CD14-positive monocyte (primary cell): ENCODE results near the gene IL17C. TPM values are rescaled to one million over a fixed set of nuclear protein-coding genes. Genes with fewer than 3 reads are reported as not detected.

Experiments used
- DNase-seq, 3 donors: peaks; one replicate each; pipeline ENCODE4 v3.0.0-alpha.2; 2011 to 2022
- H2AFZ ChIP-seq: 2 replicates; pipeline ENCODE4 v1.6.0; 2012; ENCODE audit warnings: mild to moderate bottlenecking, low read depth, low read length, inconsistent platforms; ENCODE audit not compliant: insufficient read depth, poor library complexity, severe bottlenecking
- H3K27ac ChIP-seq, 2 donors: 1 replicate in 1 of 2; 2 replicates in 1 of 2; pipeline ENCODE4 v1.5.1; 2012 to 2013; ENCODE audit warnings: low read length in 2 of 2, control low read depth in 1 of 2, inconsistent platforms in 1 of 2, low read depth in 1 of 2, mild to moderate bottlenecking in 1 of 2
- H3K27me3 ChIP-seq, 2 donors: one replicate each; pipeline versions ENCODE4 v1.6.0 to v1.6.1; 2011 to 2013; ENCODE audit warnings: low read length in 2 of 2; ENCODE audit not compliant: control insufficient read depth in 2 of 2, insufficient read depth in 2 of 2
- H3K36me3 ChIP-seq, 2 donors: replicated peaks in 1 of 2; 1 replicate in 1 of 2; 2 replicates in 1 of 2; pipeline versions ENCODE4 v1.5.1 to v1.6.1; 2012 to 2013; ENCODE audit warnings: low read length in 2 of 2, control low read depth in 1 of 2, inconsistent platforms in 1 of 2, mild to moderate bottlenecking in 1 of 2; ENCODE audit not compliant: insufficient read depth in 2 of 2, control insufficient read depth in 1 of 2
- H3K4me1 ChIP-seq, 2 donors: 1 replicate in 1 of 2; 2 replicates in 1 of 2; pipeline versions ENCODE4 v1.5.1 to v1.6.1; 2012 to 2013; ENCODE audit warnings: low read length in 2 of 2, control low read depth in 1 of 2, inconsistent platforms in 1 of 2, mild to moderate bottlenecking in 1 of 2, moderate library complexity in 1 of 2; ENCODE audit not compliant: insufficient read depth in 2 of 2, control insufficient read depth in 1 of 2
- H3K4me2 ChIP-seq: replicated peaks from 2 replicates; pipeline ENCODE3; 2012; ENCODE audit warnings: low read length, moderate library complexity, mild to moderate bottlenecking; ENCODE audit not compliant: poor library complexity, severe bottlenecking; ENCODE audit errors: extremely low read depth
- H3K4me3 ChIP-seq, 3 experiments: fragments of 200-600 bp in 1 of 3; sonication (generic) in 1 of 3; replicated peaks in 1 of 3; 1 replicate in 2 of 3; 2 replicates in 1 of 3; pipeline ENCODE4 v1.5.1; 2011 to 2013; ENCODE audit warnings: low read length in 3 of 3, mild to moderate bottlenecking in 3 of 3, control low read depth in 2 of 3, low read depth in 2 of 3, inconsistent platforms in 1 of 3, moderate library complexity in 1 of 3
- H3K79me2 ChIP-seq: 2 replicates; pipeline ENCODE4 v1.6.0; 2012; ENCODE audit warnings: mild to moderate bottlenecking, control low read depth, inconsistent platforms, low read length, moderate library complexity; ENCODE audit not compliant: insufficient read depth
- H3K9ac ChIP-seq: 2 replicates; pipeline ENCODE4 v1.6.0; 2017; ENCODE audit warnings: low read length, mild to moderate bottlenecking; ENCODE audit not compliant: insufficient read depth, poor library complexity, severe bottlenecking
- H3K9me3 ChIP-seq, 2 donors: replicated peaks in 1 of 2; 1 replicate in 1 of 2; 2 replicates in 1 of 2; pipeline versions ENCODE4 v1.5.1 to v1.6.1; 2012 to 2013; ENCODE audit warnings: low read length in 2 of 2, control low read depth in 1 of 2; ENCODE audit not compliant: control insufficient read depth in 1 of 2, insufficient read depth in 1 of 2
- H4K20me1 ChIP-seq: 2 replicates; pipeline ENCODE4 v1.6.0; 2012; ENCODE audit warnings: mild to moderate bottlenecking, low read length, control low read depth, moderate library complexity; ENCODE audit not compliant: insufficient read depth
- H3K27ac Mint-ChIP-seq, 7 donors: one replicate each; pipeline ENCODE4 v1.8.0; 2020; ENCODE audit warnings: mild to moderate bottlenecking in 7 of 7, mixed read lengths in 7 of 7, moderate library complexity in 6 of 7, inconsistent platforms in 2 of 7
- H3K27me3 Mint-ChIP-seq, 3 donors: one replicate each; pipeline ENCODE4 v1.8.0; 2021 to 2022; ENCODE audit warnings: low read depth in 3 of 3, mild to moderate bottlenecking in 3 of 3, mixed read lengths in 3 of 3, moderate library complexity in 3 of 3, inconsistent platforms in 1 of 3
- H3K36me3 Mint-ChIP-seq, 2 donors: one replicate each; pipeline ENCODE4 v1.8.0; 2020; ENCODE audit warnings: mixed read lengths in 2 of 2, inconsistent platforms in 1 of 2, mild to moderate bottlenecking in 1 of 2
- H3K4me1 Mint-ChIP-seq: one replicate; pipeline ENCODE4 v1.8.0; 2020; ENCODE audit warnings: mild to moderate bottlenecking, mixed read lengths
- H3K4me3 Mint-ChIP-seq, 2 donors: one replicate each; pipeline ENCODE4 v1.8.0; 2020; ENCODE audit warnings: mild to moderate bottlenecking in 2 of 2, mixed read lengths in 2 of 2, moderate library complexity in 1 of 2
- H3K9me3 Mint-ChIP-seq, 7 donors: one replicate each; pipeline ENCODE4 v1.8.0; 2020 to 2022; ENCODE audit warnings: mixed read lengths in 7 of 7, mild to moderate bottlenecking in 6 of 7, moderate library complexity in 6 of 7, inconsistent platforms in 2 of 7
- CTCF ChIP-seq: fragments of 200-600 bp; IDR thresholded peaks from one replicate; pipeline ENCODE4 v1.8.0; 2022; ENCODE audit warnings: antibody characterized with exemption, mild to moderate bottlenecking
- WGBS: methylation state at CpG from one replicate; pipeline ENCODE4 v1.1.5; 2013; ENCODE audit warnings: missing lambda C conversion rate; ENCODE audit not compliant: insufficient coverage; 5-methylcytosine and 5-hydroxymethylcytosine counted together
- intact Hi-C, 2 donors: fragments of 100-400 bp; cut with micrococcal nuclease; formaldehyde crosslinking; loops; one replicate each; pipeline versions ENCODE4 v1.15.0 to v1.15.1; 2023
- polyA plus RNA-seq, 3 donors: library from polyadenylated mRNA; depleted of rRNA in 1 of 3; unstranded in 2 of 3; stranded (reverse) in 1 of 3; fragments of 300-500 nt in 2 of 3; fragments of >200 nt in 1 of 3; fragmentation: Illumina TruSeq in 2 of 3; gene quantifications; 1 replicate in 2 of 3; 2 replicates in 1 of 3; pipeline ENCODE4 v1.2.3, GENCODE V29; 2012 to 2021

Gene IL17C
- polyA plus RNA-seq, 3 donors: 0.08 TPM; not detected in 2

GRCh38 chr16:88616736-88617135 lies 21.6 kb upstream of the IL17C start:
- Histone ChIP-seq H3K4me1 (no peaks in the 10 kb centered on the region), H3K36me3 (peaks cover 74 to 88% of the 10 kb centered on the region in 2 donors), H4K20me1 (peaks cover 90% of the 10 kb centered on the region), H3K4me3 (no peak overlapping the region), H3K9ac (no peak overlapping the region), H3K79me2 (peaks cover 26% of the 10 kb centered on the region), H2AFZ (no peak overlapping the region), H3K27me3 (no peaks in the 10 kb centered on the region), H3K4me2 (no peak overlapping the region), H3K27ac (no peak overlapping the region), H3K9me3 (no peaks in the 10 kb centered on the region)
- H3K36me3 Mint-ChIP-seq: peaks cover 67 to 85% of the 10 kb centered on the region in 2 donors
- no peaks in the 10 kb centered on the region for H3K27me3 Mint-ChIP-seq
- DNase-seq: no peak
- WGBS: 98% methylated on average over 8 of the region's 12 CpGs
- no peak overlapping the region for H3K27ac Mint-ChIP-seq
- no peaks in the 10 kb centered on the region for H3K9me3 Mint-ChIP-seq
- intact Hi-C loops: no loop called here
- no peak for TF ChIP-seq CTCF
- no peak overlapping the region for H3K4me3 Mint-ChIP-seq
- H3K4me1 Mint-ChIP-seq: no peaks in the 10 kb centered on the region

- no peak overlapping the region for H3K27ac ChIP-seq
- H3K27ac Mint-ChIP-seq: peak overlapping the region in 3 of 7 donors; percentile 2 to 30 (median 15)
- peaks cover 26% of the 10 kb centered on the region for H3K79me2 ChIP-seq
- TF ChIP-seq CTCF: no peak
- no peak overlapping the region for H3K9ac ChIP-seq
- H3K9me3 ChIP-seq: no peaks in the 10 kb centered on the region
- no peak overlapping the region for H3K4me3 ChIP-seq
- H3K4me1 Mint-ChIP-seq: no peaks in the 10 kb centered on the region
- H3K36me3 ChIP-seq: peaks cover 75 to 92% of the 10 kb centered on the region in 2 donors
- H3K4me3 Mint-ChIP-seq: no peak overlapping the region
- no peaks in the 10 kb centered on the region for H3K4me1 ChIP-seq
- H3K4me2 ChIP-seq: no peak overlapping the region
- intact Hi-C loops: no loop called here
- H3K36me3 Mint-ChIP-seq: peaks cover 71 to 87% of the 10 kb centered on the region in 2 donors
- H3K9me3 Mint-ChIP-seq: no peaks in the 10 kb centered on the region
- no peaks in the 10 kb centered on the region for H3K27me3 Mint-ChIP-seq
- 97% methylated on average over 14 of the region's 20 CpGs for WGBS
- H4K20me1 ChIP-seq: peaks cover 88% of the 10 kb centered on the region
- H3K27me3 ChIP-seq: no peaks in the 10 kb centered on the region
- H2AFZ ChIP-seq: no peak overlapping the region
- no peak for DNase-seq
Observed at GRCh38 chr16:88617268-88618031, 20.9 kb upstream of the IL17C start.
